Heart left ventricle (tissue), 16 donors: Measurements from ENCODE around the gene AREL1. TPM values are rescaled to one million over a fixed set of nuclear protein-coding genes. Genes with fewer than 3 reads are reported as not detected.

ENCODE experiments used
- ATAC-seq, 4 donors: fragments of 200-7000 bp; cut with Tn5 transposase; one replicate each; pipeline ENCODE4 v1.9.1; 2020 to 2022; ENCODE audit warnings: moderate library complexity in 4 of 4, mild to moderate bottlenecking in 3 of 4, moderate number of reproducible peaks in 1 of 4
- DNase-seq, 5 donors: peaks; one replicate each; pipeline ENCODE4 v3.0.0-alpha.2; 2020
- H3K27ac ChIP-seq, 12 donors: fragments of 200-600 bp; sonication (generic) in 4 of 12; one replicate each; pipeline versions ENCODE4 v1.5.0 to v1.8.0; 2016 to 2022; ENCODE audit warnings: mild to moderate bottlenecking in 2 of 12
- H3K27me3 ChIP-seq, 9 donors: fragments of 200-600 bp; sonication (generic) in 2 of 9; one replicate each; pipeline versions ENCODE4 v1.5.1 to v1.8.0; 2016 to 2022; ENCODE audit warnings: mild to moderate bottlenecking in 3 of 9
- H3K36me3 ChIP-seq, 9 donors: fragments of 200-600 bp; sonication (generic) in 2 of 9; one replicate each; pipeline versions ENCODE4 v1.5.0 to v1.8.0; 2018 to 2022; ENCODE audit warnings: mild to moderate bottlenecking in 2 of 9
- H3K4me1 ChIP-seq, 12 donors: fragments of 200-600 bp; sonication (generic) in 4 of 12; one replicate each; pipeline versions ENCODE4 v1.5.0 to v1.8.0; 2016 to 2022; ENCODE audit warnings: mild to moderate bottlenecking in 3 of 12
- H3K4me3 ChIP-seq, 12 donors: fragments of 200-600 bp; sonication (generic) in 4 of 12; one replicate each; pipeline versions ENCODE4 v1.5.0 to v1.8.0; 2017 to 2022; ENCODE audit warnings: mild to moderate bottlenecking in 9 of 12, moderate library complexity in 4 of 12
- H3K9me3 ChIP-seq, 12 donors: fragments of 200-600 bp; sonication (generic) in 4 of 12; one replicate each; pipeline versions ENCODE4 v1.5.0 to v1.8.0; 2016 to 2022; ENCODE audit warnings: mild to moderate bottlenecking in 1 of 12
- POLR2A ChIP-seq, 2 donors: fragments of 450-650 bp; IDR thresholded peaks; one replicate each; pipeline ENCODE4 v1.6.1; 2017; ENCODE audit warnings: antibody characterized with exemption in 2 of 2, mild to moderate bottlenecking in 2 of 2, moderate library complexity in 2 of 2
- WGBS, 4 donors: extraction: QIAGEN DNeasy Blood & Tissue Kit in 2 of 4; methylation state at CpG; one replicate each; pipeline versions ENCODE4 v1.1.5 to v1.1.7; 2013 to 2018; 5-methylcytosine and 5-hydroxymethylcytosine counted together
- intact Hi-C, 10 donors: fragments of 100-400 bp; cut with DNase I; formaldehyde crosslinking; loops; one replicate each; pipeline versions ENCODE4 v1.11.1 to v1.14.2; 2022
- polyA plus RNA-seq, 2 donors: library from polyadenylated mRNA; stranded (reverse); fragments of 200-250 nt; gene quantifications; one replicate each; pipeline ENCODE4 v1.2.3, GENCODE V29; 2013
- total RNA-seq, 9 donors: library from RNA; depleted of rRNA in 2 of 9; stranded (reverse); fragments of >200 nt in 2 of 9; fragmentation: NEBNext Ultra II Directional in 3 of 9; extraction: Animal tissue kit (Norgen Biotek cat#: 25700) in 3 of 9; gene quantifications; one replicate each; pipeline versions ENCODE4 v1.1.0 to v1.2.4, GENCODE V29; 2016 to 2023
- TF ChIP-seq, protein P1 (sequence below), 12 donors: fragments of 200-600 bp; sonication (generic) in 4 of 12; IDR thresholded peaks; one replicate each; pipeline versions ENCODE4 v1.5.0 to v1.8.0; 2018 to 2022; ENCODE audit warnings: antibody characterized with exemption in 12 of 12, mild to moderate bottlenecking in 5 of 12
- donor health status: ischemic (EF 13 %, LVEDD 7.1; RV severe dilation, severe dysfunction).
- donor health status: healthy with polysubstance abuse.
- donor health status: DM: no; HTN: yes; CAD: no.
- donor health status: DM: no; HTN: no; CAD: no.
- donor health status: ischemic (EF 25% LVEDD 6.9; RV normal size, moderate dysfunction).
- donor health status: ischemic (EF 25% LVEDD 5.7; RV mildly dilated, moderate dysfunction).
- donor health status: healthy.
- donor health status: DM: yes; HTN: yes; CAD: no.
- donor health status: ischemic (EF 35%, LVEDD 5.7; RV mildly dilated, moderate dysfunction).
- donor health status: nonischemic (EF 11% LVEDD 7.7; RV severe dilation, severe dysfunction).
- donor health status: DM: yes; HTN: yes; CAD: no.
- donor health status: PGD.
- donor health status: ischemic (EF 29% LVEDD 5.4; RV normal size, mild dysfunction).
- donor health status: nonischemic (EF 23%, LVEDD 6.1; RV moderate dilation, normal function).

The AREL1 gene
- total and polyA plus RNA-seq, 11 donors: 7.8 to 30.9 (median 22.2) TPM

GRCh38 chr14:74663884-74664283 is 49.0 kb downstream of the AREL1 start:
- Histone ChIP-seq H3K27me3 (no peaks in the 10 kb centered on the region), H3K4me3 (no peak overlapping the region), H3K9me3 (no peaks in the 10 kb centered on the region), H3K36me3 (peaks cover 0 to 97% (median 84%) of the 10 kb centered on the region in 9 donors), H3K4me1 (peaks cover 0 to 30% (median 10%) of the 10 kb centered on the region in 12 donors), H3K27ac (peak overlapping the region in 11 of 12 donors; percentile 11 to 63 (median 47))
- peak; percentile 62 to 94 (median 86) for ATAC-seq
- TF ChIP-seq POLR2A (IDR thresholded peaks at IDR 0.05): no peak
- TF ChIP-seq, protein P1, sequence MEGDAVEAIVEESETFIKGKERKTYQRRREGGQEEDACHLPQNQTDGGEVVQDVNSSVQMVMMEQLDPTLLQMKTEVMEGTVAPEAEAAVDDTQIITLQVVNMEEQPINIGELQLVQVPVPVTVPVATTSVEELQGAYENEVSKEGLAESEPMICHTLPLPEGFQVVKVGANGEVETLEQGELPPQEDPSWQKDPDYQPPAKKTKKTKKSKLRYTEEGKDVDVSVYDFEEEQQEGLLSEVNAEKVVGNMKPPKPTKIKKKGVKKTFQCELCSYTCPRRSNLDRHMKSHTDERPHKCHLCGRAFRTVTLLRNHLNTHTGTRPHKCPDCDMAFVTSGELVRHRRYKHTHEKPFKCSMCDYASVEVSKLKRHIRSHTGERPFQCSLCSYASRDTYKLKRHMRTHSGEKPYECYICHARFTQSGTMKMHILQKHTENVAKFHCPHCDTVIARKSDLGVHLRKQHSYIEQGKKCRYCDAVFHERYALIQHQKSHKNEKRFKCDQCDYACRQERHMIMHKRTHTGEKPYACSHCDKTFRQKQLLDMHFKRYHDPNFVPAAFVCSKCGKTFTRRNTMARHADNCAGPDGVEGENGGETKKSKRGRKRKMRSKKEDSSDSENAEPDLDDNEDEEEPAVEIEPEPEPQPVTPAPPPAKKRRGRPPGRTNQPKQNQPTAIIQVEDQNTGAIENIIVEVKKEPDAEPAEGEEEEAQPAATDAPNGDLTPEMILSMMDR (IDR thresholded peaks at IDR 0.05): peak in 1 of 12 donors; percentile 27
- peak in 2 of 5 donors; percentile 24 to 69 for DNase-seq
- 60 to 87% (median 77%) methylated on average over 7 of the region's 7 CpGs for WGBS, 4 donors
- intact Hi-C loops: loop anchor here in 2 of 10 donors (10.0 kb wide), 2 partner anchors 49 to 151 kb away; partner anchors contain the start of gene LTBP2 (in 1 of the 2)

DNA sequence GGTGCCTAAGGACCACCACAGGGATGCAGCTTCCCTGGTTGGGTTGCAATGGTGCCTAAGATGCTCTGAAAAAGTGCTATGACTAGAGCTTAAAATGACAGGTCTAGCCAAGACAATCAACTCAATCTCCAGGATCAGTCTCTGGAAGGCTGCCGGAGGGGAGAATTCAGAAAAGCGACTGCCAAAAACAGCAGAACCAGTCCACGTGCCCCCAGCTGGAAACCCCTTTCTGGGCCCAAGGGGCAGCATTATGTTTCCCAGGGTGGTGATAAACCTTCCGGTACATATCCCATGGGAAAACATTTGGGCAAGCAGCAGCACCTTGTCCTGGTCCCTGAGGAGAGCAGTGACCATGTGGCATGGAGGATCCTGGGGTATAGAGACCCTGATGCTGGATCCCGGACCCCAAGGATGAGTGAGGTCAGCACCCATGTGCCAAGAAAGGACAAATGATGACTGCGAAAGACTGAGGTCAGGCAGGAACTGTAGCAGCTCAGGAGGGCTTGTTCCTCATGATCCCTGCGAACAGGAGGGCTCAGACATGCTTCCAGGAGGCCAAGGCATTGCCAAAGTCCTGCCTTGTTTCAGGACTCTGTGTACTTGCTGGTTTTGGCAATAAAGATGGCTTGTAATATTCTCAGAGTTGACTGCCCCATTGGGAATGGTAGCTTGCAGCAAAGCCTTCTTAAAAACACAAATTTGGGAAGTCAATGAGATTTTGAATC is 51.0 kb downstream of the AREL1 start:
- Histone ChIP-seq H3K4me1 (peaks cover 0 to 30% (median 10%) of the 10 kb centered on the region in 12 donors), H3K27ac (peak overlapping the region in 11 of 12 donors; percentile 12 to 63 (median 42)), H3K9me3 (no peaks in the 10 kb centered on the region), H3K36me3 (peaks cover 0 to 89% (median 70%) of the 10 kb centered on the region in 9 donors), H3K27me3 (no peaks in the 10 kb centered on the region), H3K4me3 (no peak overlapping the region)
- WGBS, 4 donors: 76 to 92% (median 85%) methylated on average over 7 of the region's 7 CpGs
- TF ChIP-seq, protein P1 (IDR thresholded peaks at IDR 0.05): no peak
- no peak for TF ChIP-seq POLR2A (IDR thresholded peaks at IDR 0.05)
- intact Hi-C loops: loop anchor here in 2 of 10 donors (10.0 kb wide), 2 partner anchors 47 to 153 kb away; partner anchors contain the start of gene LTBP2 (in 1 of the 2)
- peak; percentile 41 to 89 (median 69) for ATAC-seq
- peak in 2 of 5 donors; percentile 66 to 67 for DNase-seq

GRCh38 chr14:74660863-74661262 is 52.0 kb downstream of the AREL1 start:
- Histone ChIP-seq H3K4me3 (no peak overlapping the region), H3K27me3 (no peaks in the 10 kb centered on the region), H3K27ac (peak overlapping the region in 3 of 12 donors; percentile 30 to 59 (median 37)), H3K36me3 (peaks cover 0 to 89% (median 60%) of the 10 kb centered on the region in 9 donors), H3K4me1 (peaks cover 0 to 31% (median 10%) of the 10 kb centered on the region in 12 donors), H3K9me3 (no peaks in the 10 kb centered on the region)
- intact Hi-C loops: loop anchor here in 2 of 10 donors (10.0 kb wide), 2 partner anchors 46 to 154 kb away; partner anchors contain the start of gene LTBP2 (in 1 of the 2)
- DNase-seq (no peak), ATAC-seq (no peak)
- WGBS, 4 donors: 78 to 89% (median 83%) methylated on average over 5 of the region's 5 CpGs
- no peak for TF ChIP-seq POLR2A (IDR thresholded peaks at IDR 0.05)
- TF ChIP-seq, protein P1 (IDR thresholded peaks at IDR 0.05): no peak

- DNase-seq: no peak
- WGBS, 4 donors: 77 to 87% (median 82%) methylated on average over 3 of the region's 3 CpGs
- ATAC-seq: no peak
- no peak overlapping the region for H3K27ac ChIP-seq
- peaks cover 0 to 83% (median 54%) of the 10 kb centered on the region in 9 donors for H3K36me3 ChIP-seq
- no peaks in the 10 kb centered on the region for H3K27me3 ChIP-seq
- TF ChIP-seq, protein P1 (IDR thresholded peaks at IDR 0.05): no peak
- no peak for TF ChIP-seq POLR2A (IDR thresholded peaks at IDR 0.05)
- H3K4me1 ChIP-seq: peaks cover 0 to 33% (median 10%) of the 10 kb centered on the region in 12 donors
- intact Hi-C loops: loop anchor here in 2 of 10 donors (10.0 kb wide), 2 partner anchors 45 to 155 kb away; partner anchors contain the start of gene LTBP2 (in 1 of the 2)
- H3K9me3 ChIP-seq: no peaks in the 10 kb centered on the region
- H3K4me3 ChIP-seq: no peak overlapping the region
These were observed 52.7 kb downstream of the AREL1 start for GRCh38 chr14:74660167-74660566.
